ENCODE measurements around the gene ZSCAN5C. TPM values are rescaled to one million over a fixed set of nuclear protein-coding genes. Genes with fewer than 3 reads are reported as not detected.

The ZSCAN5C gene
- polyA plus RNA-seq, 1 donor from 2014 or later, result not detected

- H3K9ac ChIP-seq (ENCODE audit: low read length), result no peak overlapping the region
- no peaks in the 10 kb centered on the region for H3K9me2 ChIP-seq (ENCODE audit: insufficient read depth, low read length)
- TF ChIP-seq CTCF (IDR thresholded peaks at IDR 0.05; ENCODE audit: poor library complexity, severe bottlenecking), result no peak
- TF ChIP-seq TAF1 (IDR thresholded peaks at IDR 0.05; ENCODE audit: low read depth), result no peak
- TF ChIP-seq, protein P1, sequence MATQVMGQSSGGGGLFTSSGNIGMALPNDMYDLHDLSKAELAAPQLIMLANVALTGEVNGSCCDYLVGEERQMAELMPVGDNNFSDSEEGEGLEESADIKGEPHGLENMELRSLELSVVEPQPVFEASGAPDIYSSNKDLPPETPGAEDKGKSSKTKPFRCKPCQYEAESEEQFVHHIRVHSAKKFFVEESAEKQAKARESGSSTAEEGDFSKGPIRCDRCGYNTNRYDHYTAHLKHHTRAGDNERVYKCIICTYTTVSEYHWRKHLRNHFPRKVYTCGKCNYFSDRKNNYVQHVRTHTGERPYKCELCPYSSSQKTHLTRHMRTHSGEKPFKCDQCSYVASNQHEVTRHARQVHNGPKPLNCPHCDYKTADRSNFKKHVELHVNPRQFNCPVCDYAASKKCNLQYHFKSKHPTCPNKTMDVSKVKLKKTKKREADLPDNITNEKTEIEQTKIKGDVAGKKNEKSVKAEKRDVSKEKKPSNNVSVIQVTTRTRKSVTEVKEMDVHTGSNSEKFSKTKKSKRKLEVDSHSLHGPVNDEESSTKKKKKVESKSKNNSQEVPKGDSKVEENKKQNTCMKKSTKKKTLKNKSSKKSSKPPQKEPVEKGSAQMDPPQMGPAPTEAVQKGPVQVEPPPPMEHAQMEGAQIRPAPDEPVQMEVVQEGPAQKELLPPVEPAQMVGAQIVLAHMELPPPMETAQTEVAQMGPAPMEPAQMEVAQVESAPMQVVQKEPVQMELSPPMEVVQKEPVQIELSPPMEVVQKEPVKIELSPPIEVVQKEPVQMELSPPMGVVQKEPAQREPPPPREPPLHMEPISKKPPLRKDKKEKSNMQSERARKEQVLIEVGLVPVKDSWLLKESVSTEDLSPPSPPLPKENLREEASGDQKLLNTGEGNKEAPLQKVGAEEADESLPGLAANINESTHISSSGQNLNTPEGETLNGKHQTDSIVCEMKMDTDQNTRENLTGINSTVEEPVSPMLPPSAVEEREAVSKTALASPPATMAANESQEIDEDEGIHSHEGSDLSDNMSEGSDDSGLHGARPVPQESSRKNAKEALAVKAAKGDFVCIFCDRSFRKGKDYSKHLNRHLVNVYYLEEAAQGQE (IDR thresholded peaks at IDR 0.05; ENCODE audit: borderline replicate concordance), result no peak
- no peak for TF ChIP-seq EP300 (conservative IDR thresholded peaks at IDR 0.05; ENCODE audit: poor library complexity, severe bottlenecking)
- TF ChIP-seq MXI1 (conservative IDR thresholded peaks at IDR 0.05; ENCODE audit: poor library complexity, severe bottlenecking), result no peak
- TF ChIP-seq POLR2AphosphoS5 (IDR thresholded peaks at IDR 0.05), result no peak
- TF ChIP-seq EZH2 (IDR thresholded peaks at IDR 0.05; ENCODE audit: borderline replicate concordance, insufficient read depth, low read length, poor library complexity, severe bottlenecking), result no peak
- no peak for TF ChIP-seq SMC3 (conservative IDR thresholded peaks at IDR 0.05; ENCODE audit: poor library complexity)
- TF ChIP-seq RAD21 (conservative IDR thresholded peaks at IDR 0.05), result no peak
- no peak overlapping the region for H3K27ac ChIP-seq (ENCODE audit: low read length)
- H4K20me1 ChIP-seq (ENCODE audit: insufficient read depth), result no peaks in the 10 kb centered on the region
- no peaks in the 10 kb centered on the region for H3K27me3 ChIP-seq (ENCODE audit: insufficient read depth, low read depth, low read length)
- H3F3A ChIP-seq (ENCODE audit: insufficient read depth, low read length, poor library complexity, severe bottlenecking), result no peaks in the 10 kb centered on the region
- H3K79me2 ChIP-seq (replicated peaks; ENCODE audit: insufficient read depth, low read length), result no peaks in the 10 kb centered on the region
- H2AFZ ChIP-seq (ENCODE audit: low read depth, low read length), result no peak overlapping the region
- no peaks in the 10 kb centered on the region for H3K9me3 ChIP-seq (ENCODE audit: low read length)
- no peaks in the 10 kb centered on the region for H3K36me3 ChIP-seq (ENCODE audit: insufficient read depth, low read length)
- H3K4me3 ChIP-seq (ENCODE audit: low read length), result no peak overlapping the region
- no peak overlapping the region for H3K4me2 ChIP-seq (ENCODE audit: low read length)
Measured at GRCh38 chr19:56161534-56161933, 40.5 kb upstream of the ZSCAN5C start.

GRCh38 chr19:56162258-56162657, 39.8 kb upstream of the ZSCAN5C start:
- H4K20me1 ChIP-seq (ENCODE audit: insufficient read depth), result no peaks in the 10 kb centered on the region
- H3K79me2 ChIP-seq (replicated peaks; ENCODE audit: insufficient read depth, low read length), result no peaks in the 10 kb centered on the region
- no peak overlapping the region for H2AFZ ChIP-seq (ENCODE audit: low read depth, low read length)
- no peaks in the 10 kb centered on the region for H3F3A ChIP-seq (ENCODE audit: insufficient read depth, low read length, poor library complexity, severe bottlenecking)
- no peak overlapping the region for H3K9ac ChIP-seq (ENCODE audit: low read length)
- no peaks in the 10 kb centered on the region for H3K9me2 ChIP-seq (ENCODE audit: insufficient read depth, low read length)
- no peaks in the 10 kb centered on the region for H3K36me3 ChIP-seq (ENCODE audit: insufficient read depth, low read length)
- H3K4me3 ChIP-seq (ENCODE audit: low read length), result no peak overlapping the region
- no peak overlapping the region for H3K27ac ChIP-seq (ENCODE audit: low read length)
- H3K4me2 ChIP-seq (ENCODE audit: low read length), result no peak overlapping the region
- no peaks in the 10 kb centered on the region for H3K9me3 ChIP-seq (ENCODE audit: low read length)
- no peak for TF ChIP-seq RAD21 (conservative IDR thresholded peaks at IDR 0.05)
- TF ChIP-seq, protein P1 (IDR thresholded peaks at IDR 0.05; ENCODE audit: borderline replicate concordance), result no peak
- no peak for TF ChIP-seq EZH2 (IDR thresholded peaks at IDR 0.05; ENCODE audit: borderline replicate concordance, insufficient read depth, low read length, poor library complexity, severe bottlenecking)
- no peak for TF ChIP-seq POLR2AphosphoS5 (IDR thresholded peaks at IDR 0.05)
- no peak for TF ChIP-seq SMC3 (conservative IDR thresholded peaks at IDR 0.05; ENCODE audit: poor library complexity)
- no peak for TF ChIP-seq TAF1 (IDR thresholded peaks at IDR 0.05; ENCODE audit: low read depth)
- no peak for TF ChIP-seq CTCF (IDR thresholded peaks at IDR 0.05; ENCODE audit: poor library complexity, severe bottlenecking)
- TF ChIP-seq MXI1 (conservative IDR thresholded peaks at IDR 0.05; ENCODE audit: poor library complexity, severe bottlenecking), result no peak
- TF ChIP-seq EP300 (conservative IDR thresholded peaks at IDR 0.05; ENCODE audit: poor library complexity, severe bottlenecking), result no peak
- H3K27me3 ChIP-seq (ENCODE audit: insufficient read depth, low read depth, low read length), result no peaks in the 10 kb centered on the region
